ELF-1 (cell line): ENCODE data around the gene LETMD1.
"Not testable (repeated sequence)": the region's sequence is repeated elsewhere in the genome, so short reads cannot be mapped to it uniquely, and the experiment has no call there.

ENCODE experiments used
- DNase-seq: peaks from one replicate; pipeline ENCODE4 v3.0.0-alpha.2; 2016; ENCODE audit warnings: low read depth, low spot score

LETMD1 gene

GRCh38 chr12:51047655-51048540 lies at the start of gene LETMD1:
TSS of gene LETMD1 (plus strand) at chr12:51048327. CDS start at chr12:51048357, 30 bp downstream.
- peak; percentile 98 for DNase-seq

DNA sequence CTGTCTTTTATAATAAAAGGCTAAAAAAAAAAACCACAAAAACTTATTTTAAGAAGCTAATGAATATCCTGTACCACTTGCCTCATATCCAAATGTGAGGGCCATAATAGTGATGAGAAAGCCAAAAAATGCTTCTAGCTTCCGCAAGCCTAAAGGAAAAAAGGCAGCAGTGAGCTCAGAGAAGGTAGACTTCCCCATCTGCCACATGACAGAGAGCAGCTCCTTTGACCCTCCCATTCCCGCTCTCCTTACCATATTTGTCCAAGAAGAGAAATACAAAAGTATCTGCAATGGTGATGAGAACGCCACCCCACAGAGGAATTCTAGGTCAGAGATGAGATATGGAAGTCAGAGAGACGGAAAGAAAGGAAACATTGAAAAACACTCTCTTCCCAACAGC lies 49.0 kb upstream of the LETMD1 start:
- DNase-seq = no peak

DNA sequence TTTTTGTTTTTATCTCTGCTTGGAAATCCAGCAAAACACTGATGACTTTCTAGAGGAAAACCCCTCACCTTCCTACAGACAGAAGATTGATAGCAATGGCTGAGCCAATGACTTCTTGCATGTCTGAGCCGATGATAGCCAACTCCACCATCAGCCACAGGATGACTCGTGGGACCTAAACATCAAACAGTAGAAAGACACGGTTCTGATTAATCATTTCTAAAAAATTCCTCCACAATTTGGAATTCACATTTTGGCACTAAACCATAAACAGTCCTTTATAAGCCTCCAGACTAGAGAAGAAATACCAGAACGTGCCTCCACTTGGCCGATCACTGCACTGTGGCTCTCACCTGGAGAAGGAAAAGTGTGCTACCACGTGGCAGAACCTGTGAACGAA lies 47.9 kb upstream of the LETMD1 start:
- DNase-seq = no peak

- no peak for DNase-seq
These were observed 46.3 kb upstream of the LETMD1 start for GRCh38 chr12:51001799-51002198.

GRCh38 chr12:51004504-51004903 lies 43.6 kb upstream of the LETMD1 start:
- peak; percentile 19 for DNase-seq

DNA sequence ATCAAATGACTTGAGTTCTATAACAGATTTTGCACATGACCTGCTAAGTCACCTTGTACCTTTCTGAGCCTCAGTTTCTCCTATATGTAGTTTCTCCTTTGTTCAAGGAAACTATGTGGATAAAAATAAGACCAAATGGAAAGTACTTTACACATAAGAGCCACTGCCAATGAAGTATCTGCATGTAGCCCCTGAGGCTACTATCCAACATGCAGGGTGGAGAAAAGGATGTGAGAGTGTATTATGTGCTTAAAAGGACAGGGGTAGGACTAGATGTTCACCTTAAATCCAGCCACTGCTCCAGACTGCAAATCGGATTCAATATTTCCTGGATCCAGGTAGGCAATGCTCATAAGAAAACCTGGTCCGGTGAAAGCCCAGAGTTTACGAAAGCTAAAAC lies 43.1 kb upstream of the LETMD1 start:
- DNase-seq = no peak

DNA sequence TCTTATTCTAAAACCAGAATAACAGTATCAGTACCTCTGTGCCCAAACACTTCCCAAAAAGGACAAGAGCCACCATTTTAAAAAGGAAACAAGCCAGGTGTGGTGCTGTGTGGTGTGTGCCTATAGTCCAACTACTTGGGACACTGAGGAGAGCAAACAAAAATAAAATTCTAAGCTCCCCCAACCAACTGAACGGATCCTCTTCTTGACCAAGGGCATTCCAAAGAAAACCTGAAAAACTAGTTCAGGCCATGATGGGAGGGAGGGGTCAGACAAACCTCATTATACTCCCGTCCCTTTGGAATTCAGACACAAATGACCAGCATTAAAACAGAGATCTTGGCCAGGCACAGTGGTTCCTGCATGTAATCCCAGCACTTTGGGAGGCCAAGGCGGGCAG lies 42.5 kb upstream of the LETMD1 start:
- DNase-seq = peak; percentile 89

DNA sequence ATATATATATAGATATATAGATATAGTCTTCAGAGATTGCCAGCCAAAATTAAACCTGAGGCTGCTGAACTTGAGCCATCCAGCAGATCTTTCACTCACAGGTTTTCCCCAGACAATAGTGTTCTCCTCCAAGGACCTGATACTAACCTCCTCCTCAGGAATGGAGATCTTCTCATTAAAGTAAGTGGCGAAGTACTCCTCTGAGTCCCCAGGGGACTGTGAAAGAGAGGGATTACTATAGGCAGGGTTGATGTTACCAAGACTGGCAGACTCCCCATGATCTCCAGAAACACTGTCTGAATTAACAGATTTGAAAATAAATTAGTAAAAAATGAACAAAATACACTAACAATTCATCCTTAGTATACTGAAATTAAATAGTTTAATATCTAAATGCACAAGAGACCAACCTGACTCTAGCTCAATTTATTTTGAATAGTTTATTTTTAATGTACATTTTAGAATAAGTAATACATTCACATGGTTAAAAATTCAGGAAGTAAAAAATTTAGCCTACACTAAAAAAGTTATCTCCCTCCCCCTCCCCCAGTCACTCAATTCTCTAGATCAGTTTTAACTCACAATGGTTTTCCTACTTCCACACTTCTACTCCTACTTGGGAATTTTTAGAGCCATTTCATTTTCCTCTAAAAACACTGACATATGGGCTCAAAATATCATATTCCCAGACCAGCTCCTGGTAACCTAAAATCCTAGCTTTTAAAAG lies 39.6 kb upstream of the LETMD1 start:
- no peak for DNase-seq

DNA sequence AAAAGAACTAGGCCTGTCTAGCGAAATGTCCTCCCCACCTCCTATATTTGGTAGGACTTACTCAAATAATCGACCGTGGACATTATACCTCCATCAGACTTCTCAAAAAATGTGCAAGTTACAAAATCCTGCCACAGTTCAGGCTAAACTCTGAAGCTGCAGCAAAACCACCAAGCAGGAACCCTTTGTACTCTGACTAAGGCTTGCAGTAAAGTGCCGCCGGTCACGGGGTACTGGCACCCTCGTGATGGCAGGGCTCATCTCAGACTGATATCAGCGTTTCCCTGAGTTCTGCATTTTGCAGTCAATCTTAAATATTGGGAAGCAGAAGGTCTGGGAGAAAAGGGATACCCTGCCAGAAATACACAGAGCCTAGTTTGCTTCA lies 39.1 kb upstream of the LETMD1 start:
- no peak for DNase-seq

GRCh38 chr12:51011955-51012354 lies 36.2 kb upstream of the LETMD1 start:
- DNase-seq = no peak

DNA sequence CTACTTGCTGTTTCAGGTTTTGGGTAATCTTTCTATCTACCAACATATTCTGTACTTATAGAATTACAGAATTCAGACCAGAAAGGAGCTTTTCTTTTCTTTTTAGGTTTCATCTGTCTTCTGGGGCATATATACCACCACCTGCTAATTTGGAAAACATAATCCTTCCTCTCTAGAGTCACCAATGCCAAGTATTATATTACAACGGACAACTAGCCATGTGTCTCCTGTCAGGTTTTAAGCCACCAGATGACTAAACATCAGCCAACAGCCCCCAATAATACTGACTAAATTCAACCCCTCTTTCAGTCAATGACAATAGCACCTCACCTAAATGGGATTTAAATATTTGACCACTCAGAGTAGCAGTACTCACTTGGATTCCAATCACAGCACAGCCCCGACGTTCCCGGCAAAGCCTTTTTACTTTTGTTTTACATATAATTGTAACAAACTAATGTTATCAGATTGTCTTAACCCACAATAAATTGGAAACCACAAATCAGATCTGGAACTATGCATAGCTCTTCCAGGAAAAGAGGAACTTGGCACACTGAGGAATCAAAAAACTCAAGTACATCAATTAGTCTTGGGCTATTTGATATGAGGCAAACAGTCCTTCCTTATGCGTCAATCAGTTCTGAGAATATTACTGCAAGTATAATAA lies 35.4 kb upstream of the LETMD1 start:
- DNase-seq = no peak

- DNase-seq = no peak
These were observed 34.7 kb upstream of the LETMD1 start for GRCh38 chr12:51013441-51013840.

GRCh38 chr12:51014467-51014866 lies 33.7 kb upstream of the LETMD1 start:
- not testable (repeated sequence) for DNase-seq

DNA sequence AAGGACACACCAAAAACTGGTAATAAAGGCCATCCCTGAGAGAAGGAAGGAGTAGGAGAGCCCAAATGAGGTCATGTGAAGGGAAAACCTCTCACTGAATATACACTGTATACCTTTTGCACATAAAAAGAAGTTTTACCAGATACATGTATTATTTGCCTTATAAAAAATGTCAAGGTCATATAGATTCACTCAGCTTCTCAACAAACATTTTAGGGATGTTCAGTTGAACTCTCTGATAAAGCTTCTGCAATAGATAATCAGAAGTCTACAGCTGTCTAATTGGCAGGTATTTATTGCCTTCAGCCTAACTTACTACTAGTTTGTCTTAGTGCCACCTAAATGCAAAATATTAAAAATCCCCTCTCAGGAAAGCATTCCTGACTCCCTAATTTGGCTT lies 30.7 kb upstream of the LETMD1 start:
- no peak for DNase-seq

GRCh38 chr12:51018956-51019355 lies 29.2 kb upstream of the LETMD1 start:
- DNase-seq = no peak

- DNase-seq = no peak
These were observed 28.2 kb upstream of the LETMD1 start for GRCh38 chr12:51019927-51020326.

DNA sequence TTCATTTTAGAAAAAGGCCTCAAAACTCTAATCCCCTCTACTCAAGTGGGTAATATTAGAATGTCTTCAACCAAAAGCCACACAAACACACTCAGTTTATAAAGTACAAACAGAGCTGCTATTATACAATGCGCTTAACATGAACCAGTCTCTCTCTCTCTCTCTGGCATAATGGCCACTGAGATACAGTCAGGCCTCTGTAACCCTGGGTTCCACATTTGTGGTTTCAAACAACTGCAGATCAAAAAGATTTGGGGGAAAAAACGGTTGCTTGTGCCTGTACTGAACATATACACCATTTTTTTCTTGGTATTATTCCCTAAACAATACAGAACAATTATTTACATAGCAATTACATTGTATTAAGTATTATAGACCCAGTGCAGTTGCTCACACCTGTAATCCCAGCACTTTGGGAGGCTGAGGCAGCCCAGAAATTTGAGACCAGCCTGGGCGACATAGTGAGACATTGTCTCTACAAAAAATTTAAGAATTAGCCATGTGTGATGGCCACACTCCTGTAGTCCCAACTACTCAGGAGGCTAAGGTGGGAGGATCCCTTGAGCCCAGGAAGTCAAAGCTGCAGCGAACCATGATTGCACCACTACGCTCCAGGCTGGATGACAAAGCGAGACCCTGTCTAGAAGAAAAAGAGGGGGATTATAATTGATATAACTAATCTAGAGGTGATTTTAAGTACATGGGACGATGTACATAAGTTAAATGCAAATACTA lies 27.5 kb upstream of the LETMD1 start:
- DNase-seq = no peak

- DNase-seq = no peak
These were observed 26.4 kb upstream of the LETMD1 start for GRCh38 chr12:51021694-51022093.

GRCh38 chr12:51023625-51024382 lies 24.3 kb upstream of the LETMD1 start:
- no peak for DNase-seq

DNA sequence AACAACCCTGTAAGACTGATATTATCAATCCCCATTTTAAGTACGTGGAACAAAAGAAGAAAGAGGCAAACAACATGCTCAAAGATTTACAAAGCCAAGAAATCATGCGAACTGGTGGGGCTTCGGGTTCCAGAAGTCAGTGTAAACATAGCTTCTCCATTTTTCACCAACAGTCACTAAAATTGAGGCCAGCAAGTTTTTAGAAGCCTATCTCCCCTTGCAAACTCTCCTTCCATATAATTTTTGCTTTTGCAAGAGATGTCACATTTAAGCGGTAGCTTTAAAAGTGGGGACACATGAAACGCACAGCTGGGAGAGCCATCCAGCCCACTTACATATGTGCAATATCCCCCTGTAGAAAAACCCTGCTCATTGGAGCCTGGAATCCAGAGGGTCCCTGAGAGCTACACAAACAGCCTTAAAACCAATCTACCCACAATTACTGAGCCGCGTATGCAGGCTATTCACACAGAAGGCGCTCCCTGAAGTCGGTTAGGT lies 22.7 kb upstream of the LETMD1 start:
- DNase-seq = no peak
